ENCODE data around the gene KRT6C. TPM values are rescaled to one million over a fixed set of nuclear protein-coding genes. Genes with fewer than 3 reads are reported as not detected.

KRT6C gene
- total and polyA plus RNA-seq, 4 experiments from 2014 or later: not detected

DNA sequence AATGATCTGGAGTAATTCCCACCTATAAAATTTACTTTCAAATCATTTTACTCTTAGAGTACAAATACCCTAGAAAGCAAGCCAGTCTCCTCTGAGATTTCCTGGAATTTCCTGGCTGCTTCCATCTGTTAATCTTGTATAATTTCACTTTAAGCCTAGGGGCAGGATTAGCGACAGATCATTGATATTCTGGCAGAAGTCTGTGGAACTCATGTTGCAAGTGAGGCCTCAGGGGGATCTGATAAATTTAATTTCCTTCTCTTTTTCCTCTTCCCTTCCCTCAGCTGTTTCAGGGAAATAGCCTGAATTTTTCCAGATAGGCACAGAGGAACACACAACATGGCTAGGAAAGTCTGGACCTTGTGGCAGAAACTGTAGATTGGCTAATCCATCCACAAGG is 25.3 kb upstream of the KRT6C start:
- Mint-ChIP-seq H3K27me3 (peaks cover 13 to 20% of the 10 kb centered on the region in 2 donors), H3K4me3 (no peak overlapping the region), H3K27ac (no peak overlapping the region), H3K4me1 (no peaks in the 10 kb centered on the region), H3K36me3 (no peaks in the 10 kb centered on the region), H3K9me3 (peaks cover 0 to 2% (median 0%) of the 10 kb centered on the region in 8 donors)
- H3K4me3 ChIP-seq (ENCODE audit: low read length in 2 of 2): no peak overlapping the region
- CTCF ChIA-PET (ENCODE audit: partially characterized antibody): no interaction called here
- H3K36me3 ChIP-seq (ENCODE audit: insufficient read depth, low read length): no peaks in the 10 kb centered on the region
- no peak overlapping the region for H3K27ac ChIP-seq (ENCODE audit: low read depth, low read length)
- no peak for DNase-seq
- intact Hi-C loops (cut with micrococcal nuclease): no loop called here
- no peaks in the 10 kb centered on the region for H3K4me1 ChIP-seq (ENCODE audit: insufficient read depth, low read length)
- H3K9me3 ChIP-seq (ENCODE audit: control insufficient read depth in 1 of 2, low read length in 2 of 2): no peaks in the 10 kb centered on the region
- POLR2A ChIA-PET (ENCODE audit: partially characterized antibody): no interaction called here
- no peaks in the 10 kb centered on the region for H3K27me3 ChIP-seq (ENCODE audit: insufficient read depth, low read length)

DNA sequence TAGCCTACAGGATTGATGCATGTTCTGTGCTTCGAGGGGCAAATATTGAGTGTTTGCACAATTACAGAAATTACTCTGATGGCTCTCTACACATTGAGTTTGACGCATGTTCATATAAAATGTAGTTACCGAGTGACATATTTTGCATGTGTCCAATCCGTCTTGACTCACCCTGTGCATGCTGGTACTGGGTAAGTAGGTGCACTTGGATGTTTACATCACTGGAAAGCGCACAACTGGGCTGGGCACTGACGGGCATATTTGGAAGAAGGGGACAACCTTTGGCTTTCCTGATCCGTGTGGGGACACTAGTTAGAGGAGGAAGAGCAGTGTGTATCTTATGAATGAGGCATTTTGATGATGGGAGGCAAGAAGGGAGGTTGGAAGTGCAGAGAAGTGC is 24.4 kb upstream of the KRT6C start:
- ChIA-PET POLR2A (ENCODE audit: partially characterized antibody) (no interaction called here), CTCF (ENCODE audit: partially characterized antibody) (no interaction called here)
- no peaks in the 10 kb centered on the region for H3K36me3 ChIP-seq (ENCODE audit: insufficient read depth, low read length)
- no peak for DNase-seq
- Mint-ChIP-seq H3K4me3 (no peak overlapping the region), H3K36me3 (no peaks in the 10 kb centered on the region), H3K9me3 (peaks cover 0 to 2% (median 0%) of the 10 kb centered on the region in 8 donors), H3K4me1 (no peaks in the 10 kb centered on the region), H3K27me3 (peaks cover 16 to 27% of the 10 kb centered on the region in 2 donors), H3K27ac (no peak overlapping the region)
- no peaks in the 10 kb centered on the region for H3K27me3 ChIP-seq (ENCODE audit: insufficient read depth, low read length)
- intact Hi-C loops (cut with micrococcal nuclease): no loop called here
- no peaks in the 10 kb centered on the region for H3K4me1 ChIP-seq (ENCODE audit: insufficient read depth, low read length)
- H3K27ac ChIP-seq (ENCODE audit: low read depth, low read length): no peak overlapping the region
- no peak overlapping the region for H3K4me3 ChIP-seq (ENCODE audit: low read length in 2 of 2)
- H3K9me3 ChIP-seq (ENCODE audit: control insufficient read depth in 1 of 2, low read length in 2 of 2): no peaks in the 10 kb centered on the region

DNA sequence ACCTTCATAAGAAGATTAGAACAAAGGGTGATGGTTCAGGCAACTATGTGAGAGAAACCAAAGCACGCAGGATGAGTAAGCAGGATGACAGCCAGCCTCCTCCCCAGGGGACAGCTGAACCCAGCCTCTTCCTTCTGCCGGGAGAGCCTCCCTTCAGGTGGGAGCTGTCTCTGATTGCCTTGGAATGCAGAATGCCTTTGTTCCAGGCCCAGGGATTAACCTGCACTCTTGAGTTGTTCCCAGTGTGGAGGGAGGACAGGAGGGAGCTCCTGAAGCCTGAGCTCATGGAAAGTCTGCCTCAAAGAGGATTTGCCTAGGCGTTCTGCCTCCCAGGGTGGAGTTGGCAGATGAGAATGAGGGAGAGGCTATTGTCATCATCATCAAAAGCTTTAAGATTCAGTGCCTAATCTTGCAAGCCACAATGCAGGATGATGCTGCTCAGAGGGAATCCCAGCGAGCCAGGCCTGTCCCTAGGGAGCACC is 23.0 kb upstream of the KRT6C start:
- Mint-ChIP-seq H3K27ac (no peak overlapping the region), H3K36me3 (no peaks in the 10 kb centered on the region), H3K4me1 (no peaks in the 10 kb centered on the region), H3K9me3 (peaks cover 0 to 2% (median 0%) of the 10 kb centered on the region in 8 donors), H3K4me3 (no peak overlapping the region), H3K27me3 (peaks cover 19 to 32% of the 10 kb centered on the region in 2 donors)
- no peak overlapping the region for H3K4me3 ChIP-seq (ENCODE audit: low read length in 2 of 2)
- no peaks in the 10 kb centered on the region for H3K27me3 ChIP-seq (ENCODE audit: insufficient read depth, low read length)
- H3K9me3 ChIP-seq (ENCODE audit: control insufficient read depth in 1 of 2, low read length in 2 of 2): no peaks in the 10 kb centered on the region
- H3K27ac ChIP-seq (ENCODE audit: low read depth, low read length): no peak overlapping the region
- H3K36me3 ChIP-seq (ENCODE audit: insufficient read depth, low read length): no peaks in the 10 kb centered on the region
- no peaks in the 10 kb centered on the region for H3K4me1 ChIP-seq (ENCODE audit: insufficient read depth, low read length)
- intact Hi-C loops (cut with micrococcal nuclease): no loop called here
- DNase-seq: no peak
- CTCF ChIA-PET (ENCODE audit: partially characterized antibody): no interaction called here
- POLR2A ChIA-PET (ENCODE audit: partially characterized antibody): no interaction called here

DNA sequence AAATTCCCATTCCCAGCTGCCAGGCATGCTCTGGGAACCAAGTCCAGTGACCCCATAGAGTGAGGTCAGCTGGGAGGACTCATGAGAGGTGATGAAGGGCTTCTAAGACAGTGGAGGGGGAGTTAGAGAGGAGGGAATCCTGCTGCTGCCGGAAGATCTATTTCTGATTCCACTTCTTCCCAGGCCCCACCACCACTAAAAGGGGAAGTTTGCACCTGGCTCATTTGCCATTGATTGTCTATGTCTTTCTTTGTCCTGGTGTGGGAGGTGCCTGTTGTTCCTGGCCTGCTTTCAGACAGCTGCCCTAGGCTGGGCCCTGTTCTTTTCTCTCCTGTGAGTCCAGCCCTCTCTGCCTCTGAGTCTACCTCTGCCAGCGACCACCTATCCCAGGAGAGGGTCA is 22.4 kb upstream of the KRT6C start:
- Mint-ChIP-seq H3K4me1 (no peaks in the 10 kb centered on the region), H3K27ac (no peak overlapping the region), H3K4me3 (no peak overlapping the region), H3K9me3 (peaks cover 0 to 2% (median 0%) of the 10 kb centered on the region in 8 donors), H3K27me3 (peaks cover 18 to 36% of the 10 kb centered on the region in 2 donors), H3K36me3 (no peaks in the 10 kb centered on the region)
- H3K4me3 ChIP-seq (ENCODE audit: low read length in 2 of 2): no peak overlapping the region
- POLR2A ChIA-PET (ENCODE audit: partially characterized antibody): no interaction called here
- H3K9me3 ChIP-seq (ENCODE audit: control insufficient read depth in 1 of 2, low read length in 2 of 2): no peaks in the 10 kb centered on the region
- H3K27ac ChIP-seq (ENCODE audit: low read depth, low read length): no peak overlapping the region
- H3K27me3 ChIP-seq (ENCODE audit: insufficient read depth, low read length): no peaks in the 10 kb centered on the region
- no peak for DNase-seq
- CTCF ChIA-PET (ENCODE audit: partially characterized antibody): no interaction called here
- H3K4me1 ChIP-seq (ENCODE audit: insufficient read depth, low read length): no peaks in the 10 kb centered on the region
- no peaks in the 10 kb centered on the region for H3K36me3 ChIP-seq (ENCODE audit: insufficient read depth, low read length)
- intact Hi-C loops (cut with micrococcal nuclease): no loop called here

DNA sequence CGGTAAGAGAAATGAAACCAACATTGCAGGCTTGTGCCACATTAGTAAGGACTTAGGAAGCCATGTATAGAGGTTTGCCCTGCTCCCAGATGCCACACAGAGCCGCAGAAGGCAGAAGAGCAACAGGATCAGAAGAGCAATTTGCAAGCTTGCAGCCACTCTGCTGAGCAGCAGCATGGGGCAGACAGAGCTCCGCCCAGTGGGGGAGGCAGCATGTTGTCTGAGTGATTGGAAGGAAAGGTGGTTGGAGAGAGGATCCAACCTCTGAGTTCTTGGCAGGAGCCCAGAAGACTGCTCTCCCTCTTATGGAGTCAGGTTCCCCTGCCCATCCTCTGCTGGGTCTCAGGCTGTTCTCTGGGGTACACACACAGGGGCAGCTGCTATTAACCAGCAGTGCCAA is 21.8 kb upstream of the KRT6C start:
- Histone ChIP-seq H3K36me3 (ENCODE audit: insufficient read depth, low read length) (no peaks in the 10 kb centered on the region), H3K27ac (ENCODE audit: low read depth, low read length) (no peak overlapping the region), H3K4me1 (ENCODE audit: insufficient read depth, low read length) (no peaks in the 10 kb centered on the region), H3K27me3 (ENCODE audit: insufficient read depth, low read length) (no peaks in the 10 kb centered on the region), H3K4me3 (ENCODE audit: low read length in 2 of 2) (no peak overlapping the region), H3K9me3 (ENCODE audit: control insufficient read depth in 1 of 2, low read length in 2 of 2) (no peaks in the 10 kb centered on the region)
- Mint-ChIP-seq H3K36me3 (no peaks in the 10 kb centered on the region), H3K27ac (no peak overlapping the region), H3K9me3 (no peaks in the 10 kb centered on the region), H3K4me1 (no peaks in the 10 kb centered on the region), H3K27me3 (peaks cover 21 to 39% of the 10 kb centered on the region in 2 donors), H3K4me3 (no peak overlapping the region)
- intact Hi-C loops (cut with micrococcal nuclease): no loop called here
- DNase-seq: no peak
- POLR2A ChIA-PET (ENCODE audit: partially characterized antibody): no interaction called here
- CTCF ChIA-PET (ENCODE audit: partially characterized antibody): no interaction called here

DNA sequence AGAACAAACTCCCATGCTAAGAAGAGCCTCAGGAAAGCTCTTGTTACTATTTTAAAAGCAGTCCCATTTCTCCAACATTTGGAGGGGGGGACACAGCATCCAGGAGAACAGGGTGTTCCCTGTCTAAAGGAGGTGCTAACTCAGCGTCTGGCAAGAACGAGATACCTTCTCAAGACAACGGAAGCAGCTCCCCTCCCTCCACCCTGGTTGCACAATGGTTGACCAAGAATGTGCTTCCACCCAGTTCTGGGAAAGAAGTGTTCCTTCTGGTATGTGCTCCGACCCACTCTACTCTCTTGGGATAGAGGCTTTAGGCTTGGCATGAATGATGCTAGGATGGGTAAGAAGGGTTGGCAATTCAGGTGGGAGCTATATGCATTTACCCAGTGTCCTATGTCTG is 20.9 kb upstream of the KRT6C start:
- Histone ChIP-seq H3K27ac (ENCODE audit: low read depth, low read length) (no peak overlapping the region), H3K4me1 (ENCODE audit: insufficient read depth, low read length) (no peaks in the 10 kb centered on the region), H3K27me3 (ENCODE audit: insufficient read depth, low read length) (no peaks in the 10 kb centered on the region), H3K9me3 (ENCODE audit: control insufficient read depth in 1 of 2, low read length in 2 of 2) (no peaks in the 10 kb centered on the region), H3K4me3 (ENCODE audit: low read length in 2 of 2) (no peak overlapping the region), H3K36me3 (ENCODE audit: insufficient read depth, low read length) (no peaks in the 10 kb centered on the region)
- no peaks in the 10 kb centered on the region for H3K36me3 Mint-ChIP-seq
- POLR2A ChIA-PET (ENCODE audit: partially characterized antibody): no interaction called here
- DNase-seq: no peak
- H3K27ac Mint-ChIP-seq: no peak overlapping the region
- H3K9me3 Mint-ChIP-seq: no peaks in the 10 kb centered on the region
- intact Hi-C loops (cut with micrococcal nuclease): no loop called here
- H3K27me3 Mint-ChIP-seq: peaks cover 21 to 39% of the 10 kb centered on the region in 2 donors
- no peaks in the 10 kb centered on the region for H3K4me1 Mint-ChIP-seq
- CTCF ChIA-PET (ENCODE audit: partially characterized antibody): interaction anchor here (0.8 to 1.8 kb wide), 2 partner anchors 12 to 385 kb away, joined by 3 to 4 read pairs; no protein-coding TSS in a partner anchor
- no peak overlapping the region for H3K4me3 Mint-ChIP-seq

DNA sequence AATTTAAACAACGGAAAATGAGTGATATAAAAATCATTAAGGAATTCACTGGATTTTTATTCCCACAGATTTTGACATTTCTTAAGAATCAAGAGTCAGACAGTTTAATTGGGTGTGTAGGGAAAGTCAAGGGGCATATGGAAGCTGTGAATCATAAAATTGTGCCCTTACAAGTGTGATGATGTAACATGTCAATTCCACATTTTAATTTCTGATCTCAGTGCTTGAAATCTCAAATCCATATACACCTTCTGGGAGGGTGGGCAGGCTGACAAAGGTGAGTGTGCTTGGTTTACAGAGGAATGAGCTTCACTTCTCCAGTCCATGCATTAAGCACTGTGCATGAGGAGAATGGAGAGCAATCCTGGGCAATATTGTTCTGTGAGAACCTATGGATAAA is 20.5 kb upstream of the KRT6C start:
- H3K4me3 ChIP-seq (ENCODE audit: low read length in 2 of 2): no peak overlapping the region
- Mint-ChIP-seq H3K27me3 (peaks cover 21 to 39% of the 10 kb centered on the region in 2 donors), H3K36me3 (no peaks in the 10 kb centered on the region), H3K27ac (no peak overlapping the region), H3K4me1 (no peaks in the 10 kb centered on the region), H3K9me3 (no peaks in the 10 kb centered on the region), H3K4me3 (no peak overlapping the region)
- H3K27ac ChIP-seq (ENCODE audit: low read depth, low read length): no peak overlapping the region
- H3K4me1 ChIP-seq (ENCODE audit: insufficient read depth, low read length): no peaks in the 10 kb centered on the region
- H3K9me3 ChIP-seq (ENCODE audit: control insufficient read depth in 1 of 2, low read length in 2 of 2): no peaks in the 10 kb centered on the region
- DNase-seq: no peak
- no peaks in the 10 kb centered on the region for H3K36me3 ChIP-seq (ENCODE audit: insufficient read depth, low read length)
- intact Hi-C loops (cut with micrococcal nuclease): no loop called here
- ChIA-PET POLR2A (ENCODE audit: partially characterized antibody) (no interaction called here), CTCF (ENCODE audit: partially characterized antibody) (interaction anchor here (0.6 to 1.8 kb wide), 3 partner anchors 12 to 385 kb away, joined by 3 to 5 read pairs (median 4); no protein-coding TSS in a partner anchor)
- no peaks in the 10 kb centered on the region for H3K27me3 ChIP-seq (ENCODE audit: insufficient read depth, low read length)

DNA sequence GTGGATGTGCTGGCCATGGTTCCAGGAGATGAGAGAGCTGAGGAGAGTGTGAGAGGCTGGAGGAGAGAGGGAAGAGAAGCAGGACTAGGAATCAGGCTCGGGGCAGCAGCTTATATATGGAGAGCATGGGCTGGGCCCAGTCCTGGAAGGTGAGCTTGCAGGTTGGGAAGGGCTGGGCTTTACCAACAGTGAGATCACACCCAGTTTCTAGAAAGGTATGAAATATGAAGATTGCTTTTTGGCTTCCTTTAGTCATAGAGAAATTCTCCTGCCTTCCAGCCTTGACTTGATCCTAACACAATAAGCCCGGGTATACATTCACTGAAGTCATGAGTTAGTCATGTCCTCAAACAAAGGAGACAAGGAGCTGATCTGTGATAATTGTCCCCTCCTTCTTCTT is 19.6 kb upstream of the KRT6C start, which contains the start of gene KRT6A:
Gene KRT6A, minus strand, starts transcription at position 86 of the 400 bp plus-strand sequence. Its CDS starts 69 bp downstream, at position 17.
- peaks cover 19 to 41% of the 10 kb centered on the region in 2 donors for H3K27me3 Mint-ChIP-seq

More for the DNA sequence above, 19.6 kb upstream of the KRT6C start, which contains the start of gene KRT6A:
- Histone ChIP-seq H3K4me1 (ENCODE audit: insufficient read depth, low read length) (no peaks in the 10 kb centered on the region), H3K4me3 (ENCODE audit: low read length in 2 of 2) (no peak within 1 kb of the TSS), H3K27ac (ENCODE audit: low read depth, low read length) (no peak within 1 kb of the TSS), H3K9me3 (ENCODE audit: control insufficient read depth in 1 of 2, low read length in 2 of 2) (no peaks in the 10 kb centered on the region), H3K27me3 (ENCODE audit: insufficient read depth, low read length) (no peaks in the 10 kb centered on the region), H3K36me3 (ENCODE audit: insufficient read depth, low read length) (no peaks in the 10 kb centered on the region)
- intact Hi-C loops (cut with micrococcal nuclease): no loop called here
- CTCF ChIA-PET (ENCODE audit: partially characterized antibody): interaction anchor here (1.8 kb wide), 1 partner anchor 13 kb away, joined by 4 read pairs; no protein-coding TSS in a partner anchor
- DNase-seq: no peak
- Mint-ChIP-seq H3K27ac (no peak within 1 kb of the TSS), H3K4me1 (no peaks in the 10 kb centered on the region), H3K4me3 (no peak within 1 kb of the TSS), H3K9me3 (peaks cover 0 to 2% (median 0%) of the 10 kb centered on the region in 8 donors), H3K36me3 (no peaks in the 10 kb centered on the region)
- POLR2A ChIA-PET (ENCODE audit: partially characterized antibody): no interaction called here

Data from CD4-positive, alpha-beta memory T cell (primary cell).